Adipose tissue (tissue), 3 donors: Measurements from ENCODE around the gene SHB. TPM values are rescaled to one million over a fixed set of nuclear protein-coding genes. Genes with fewer than 3 reads are reported as not detected.

Source experiments
- H3K27ac ChIP-seq: one replicate; pipeline ENCODE4 v1.5.1; 2013; ENCODE audit warnings: low read depth, low read length
- whole genome bisulfite sequencing, 3 donors: extraction: QIAGEN DNeasy Blood & Tissue Kit; methylation state at CpG; one replicate each; pipeline ENCODE4 v1.1.7; 2013; 5-methylcytosine and 5-hydroxymethylcytosine counted together
- polyA plus RNA-seq, 3 donors: library from polyadenylated mRNA; stranded (reverse); fragments of 200-250 nt; gene quantifications; one replicate each; pipeline ENCODE4 v1.2.3, GENCODE V29; 2013
- donor health status: healthy with polysubstance abuse.
- donor health status: Bipolar disorder and iron deficiency.
- donor health status: healthy.

The SHB gene
- polyA plus RNA-seq, 3 donors, result 3.5 to 18.9 (median 8.4) TPM

DNA sequence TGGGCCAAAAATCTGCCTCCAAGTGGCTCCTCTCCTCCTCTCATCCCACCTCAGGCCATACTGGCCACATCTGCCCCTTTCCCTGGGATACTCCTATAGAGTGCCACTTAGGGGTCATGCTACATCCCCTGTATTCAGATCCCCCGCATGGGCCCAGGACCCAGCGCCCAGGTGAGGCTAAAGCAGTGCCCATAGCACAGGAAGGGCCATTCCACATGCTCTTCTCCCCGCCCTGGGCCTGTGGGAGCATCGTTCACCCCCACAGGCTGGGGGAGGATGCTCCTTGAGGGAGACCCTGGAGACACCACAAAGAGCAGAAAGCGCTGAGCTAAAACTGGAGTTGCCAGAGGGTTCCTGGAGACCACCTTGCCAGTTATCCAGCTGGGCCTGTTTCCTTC is 112.6 kb downstream of the SHB start:
- H3K27ac ChIP-seq, result no peak overlapping the region
- WGBS, 3 donors, result 94 to 97% (median 95%) methylated on average over 5 of the region's 5 CpGs

DNA sequence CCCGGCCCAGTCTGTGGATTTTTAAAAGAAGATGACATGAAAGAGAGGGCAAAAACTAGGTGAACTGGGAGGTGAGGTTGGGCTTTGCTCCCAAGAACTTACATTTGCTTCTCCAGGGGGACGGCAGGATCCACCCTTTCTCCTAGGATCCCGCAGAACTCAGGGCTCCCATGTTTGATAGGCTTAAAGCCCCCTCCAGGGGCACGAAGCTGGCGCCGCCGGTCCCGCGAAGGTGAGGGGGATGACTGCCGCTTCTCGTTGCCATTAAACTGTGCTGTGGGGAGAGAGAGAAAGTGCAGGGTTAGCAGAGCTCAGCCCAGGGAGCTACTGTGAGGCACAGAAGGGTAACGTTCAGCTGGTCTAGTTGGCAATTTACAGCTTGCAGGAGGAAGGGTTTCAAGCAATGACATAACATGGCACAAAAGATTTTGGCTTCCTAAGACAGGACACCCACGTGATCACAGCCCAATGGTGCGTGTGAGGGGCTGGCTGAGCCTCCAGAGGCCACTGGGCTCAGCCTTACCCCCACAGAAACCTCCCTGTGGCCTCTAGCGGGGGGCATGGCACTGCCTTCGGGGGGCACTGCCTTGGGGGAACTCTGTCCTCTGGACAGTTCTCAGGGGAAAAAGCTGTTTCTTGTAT is 113.1 kb downstream of the SHB start:
- WGBS, 3 donors, result 88 to 94% (median 93%) methylated on average over 15 to 16 of the region's 16 CpGs
- no peak overlapping the region for H3K27ac ChIP-seq

DNA sequence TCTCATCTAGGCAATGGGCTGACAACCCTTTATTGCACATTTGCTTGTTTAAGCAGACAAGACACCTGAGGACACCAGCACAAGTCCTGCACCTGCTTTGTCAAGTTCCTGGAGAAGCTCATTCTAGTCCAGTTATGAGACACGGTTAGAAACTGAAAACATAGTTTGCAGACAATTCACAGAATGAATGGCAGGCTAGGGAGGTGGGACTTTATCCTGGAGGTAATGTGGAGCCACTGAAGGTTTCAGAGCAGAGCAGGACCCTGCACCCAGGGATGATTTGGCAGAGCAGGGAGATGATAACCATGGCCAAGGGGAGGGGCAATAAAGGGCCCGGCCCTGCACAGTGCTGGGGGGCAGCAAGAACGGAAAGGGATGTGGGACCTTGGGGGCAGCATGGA is 114.4 kb downstream of the SHB start:
- no peak overlapping the region for H3K27ac ChIP-seq
- WGBS, 3 donors, result 50 to 70% (median 61%) methylated on average over 3 of the region's 3 CpGs

DNA sequence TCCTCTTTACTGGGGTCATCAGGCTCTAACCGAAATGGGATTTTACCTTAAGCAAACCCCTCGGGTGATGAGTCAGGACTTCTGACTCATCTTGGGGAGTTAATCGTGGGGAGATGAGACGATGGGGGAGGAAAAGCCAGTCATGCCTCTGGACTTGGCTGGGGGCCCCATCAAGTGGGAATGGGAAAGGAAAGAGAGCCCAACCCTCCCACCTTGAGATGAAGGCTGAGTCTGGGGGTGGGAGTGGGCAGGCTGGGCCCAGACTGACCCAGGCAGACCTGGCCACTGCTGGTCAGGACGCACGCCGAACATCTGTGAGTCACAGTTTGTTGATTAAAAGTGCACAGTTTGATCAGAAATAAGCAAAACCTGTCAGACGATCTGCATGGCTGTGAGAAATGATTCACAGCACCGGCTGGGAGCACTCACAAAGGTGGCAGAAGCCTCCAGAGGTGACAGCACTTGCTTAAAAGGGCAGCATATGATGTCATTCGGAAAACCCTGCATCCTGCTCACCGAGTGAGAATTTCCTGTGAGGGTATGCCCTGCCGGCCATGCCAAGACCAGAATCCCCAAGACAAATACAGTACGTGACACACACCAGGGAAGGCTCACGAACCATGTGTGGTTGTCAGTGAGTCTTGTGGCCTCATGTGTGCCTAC is 115.1 kb downstream of the SHB start:
- 44 to 73% (median 49%) methylated on average over 14 of the region's 14 CpGs for WGBS, 3 donors
- no peak overlapping the region for H3K27ac ChIP-seq

DNA sequence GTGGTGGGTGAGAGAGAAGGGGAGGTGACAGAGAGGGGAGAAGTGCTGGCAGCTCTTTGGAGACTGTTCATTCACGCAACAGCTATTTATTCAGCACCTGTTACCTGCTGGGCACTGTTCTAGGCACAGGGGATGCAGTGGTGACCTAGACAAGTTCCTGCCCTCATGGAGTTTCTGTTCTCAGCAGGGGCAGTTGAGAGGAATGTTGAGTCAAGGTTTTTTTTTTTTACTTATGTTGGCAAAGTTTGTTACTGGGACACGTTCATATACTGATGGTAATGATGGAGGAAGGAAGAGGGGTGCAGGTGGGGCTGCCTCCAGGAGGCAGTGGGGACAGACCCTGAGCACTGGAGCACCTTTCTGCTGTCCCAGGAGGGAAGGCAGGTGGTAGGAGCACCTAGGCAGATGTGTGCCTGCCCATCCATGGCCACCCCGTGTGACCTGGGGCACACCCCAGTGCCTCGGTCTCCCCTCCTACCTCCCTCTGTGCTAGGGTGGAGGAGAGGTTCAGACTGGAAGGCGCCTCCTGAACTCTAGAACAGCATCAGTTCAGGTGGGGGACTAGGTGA is 115.7 kb downstream of the SHB start:
- 85 to 87% (median 86%) methylated on average over 5 of the region's 5 CpGs for WGBS, 3 donors
- H3K27ac ChIP-seq, result no peak overlapping the region

DNA sequence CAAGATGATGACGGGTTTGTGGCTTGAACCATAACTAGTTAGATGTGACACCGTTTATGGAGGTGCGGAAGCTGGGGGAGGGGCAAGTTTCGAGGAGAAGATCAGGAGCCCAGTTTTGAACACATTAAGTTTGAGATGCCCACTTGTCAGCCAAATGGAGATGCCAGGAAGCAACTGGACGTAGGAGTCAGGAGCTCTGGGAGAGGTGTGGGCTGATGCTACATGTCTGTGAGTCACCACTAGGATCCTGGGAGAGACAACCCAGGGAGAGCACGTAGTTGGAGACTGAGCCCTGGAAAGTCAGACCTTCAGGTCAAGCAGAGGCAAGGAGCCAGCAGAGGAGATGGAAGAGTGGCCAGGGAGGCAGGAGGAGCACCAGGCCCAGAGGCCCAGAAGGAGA is 116.3 kb downstream of the SHB start:
- WGBS, 3 donors, result 83 to 92% (median 86%) methylated on average over 6 of the region's 6 CpGs
- no peak overlapping the region for H3K27ac ChIP-seq

DNA sequence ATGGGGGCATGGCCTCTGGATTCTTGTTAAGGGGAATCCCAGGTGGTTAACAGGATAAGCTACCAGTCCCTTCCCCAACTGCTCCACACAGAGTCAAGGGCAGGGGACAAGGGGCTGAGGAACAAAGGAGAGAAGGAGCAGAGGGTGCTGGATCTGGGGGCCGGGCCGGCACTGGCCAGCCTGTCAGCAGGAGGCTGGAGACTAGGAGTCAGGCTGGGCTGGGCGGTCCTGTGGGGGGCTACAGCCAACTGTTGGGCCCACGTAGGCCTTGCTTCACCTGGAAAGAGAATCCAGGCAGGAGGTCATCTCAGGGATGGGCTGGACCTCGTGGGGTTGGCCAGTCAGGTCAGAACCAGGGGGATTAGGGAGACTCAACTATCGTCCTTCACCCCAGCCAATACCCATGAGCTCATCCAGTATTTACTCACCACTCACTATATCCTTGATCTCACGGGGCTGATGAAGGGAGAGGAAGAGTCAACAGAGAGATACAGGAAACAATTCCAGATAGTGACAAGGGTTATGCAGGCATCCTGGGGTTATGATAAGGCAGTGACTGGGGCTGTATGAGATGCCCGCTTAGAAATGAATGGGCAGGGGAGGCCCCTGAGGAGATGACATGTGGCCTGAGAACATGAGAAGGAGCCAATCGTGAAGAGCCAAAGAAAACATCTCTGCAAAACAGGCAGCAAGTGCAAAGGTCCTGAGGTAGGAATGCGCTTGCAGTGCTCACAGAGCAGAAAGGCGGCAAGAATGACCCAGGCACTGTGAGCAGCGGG is 117.2 kb downstream of the SHB start:
- WGBS, 3 donors, result 85 to 91% (median 85%) methylated on average over 12 of the region's 12 CpGs
- no peak overlapping the region for H3K27ac ChIP-seq

DNA sequence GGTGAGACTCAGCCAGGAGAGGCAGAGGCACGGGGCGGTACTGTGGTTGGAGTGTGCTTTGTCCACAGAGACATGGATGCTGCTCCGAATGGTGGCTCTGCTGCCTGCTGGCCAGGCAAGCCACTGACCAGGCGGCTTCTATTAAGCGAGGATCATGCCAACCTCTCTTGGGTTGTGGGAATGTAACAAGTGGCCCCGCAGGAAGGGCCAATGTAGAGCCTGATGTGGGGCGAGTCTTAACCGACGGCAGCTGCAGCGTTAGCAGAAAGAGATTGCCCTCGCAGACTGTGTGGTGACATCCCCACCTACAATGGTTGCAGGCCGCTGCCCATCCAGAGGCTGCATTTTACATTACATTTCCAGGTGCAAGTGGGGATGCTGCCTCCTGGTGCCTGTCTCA is 118.5 kb downstream of the SHB start:
- WGBS, 3 donors, result 64 to 95% (median 95%) methylated on average over 12 of the region's 12 CpGs
- H3K27ac ChIP-seq, result no peak overlapping the region

DNA sequence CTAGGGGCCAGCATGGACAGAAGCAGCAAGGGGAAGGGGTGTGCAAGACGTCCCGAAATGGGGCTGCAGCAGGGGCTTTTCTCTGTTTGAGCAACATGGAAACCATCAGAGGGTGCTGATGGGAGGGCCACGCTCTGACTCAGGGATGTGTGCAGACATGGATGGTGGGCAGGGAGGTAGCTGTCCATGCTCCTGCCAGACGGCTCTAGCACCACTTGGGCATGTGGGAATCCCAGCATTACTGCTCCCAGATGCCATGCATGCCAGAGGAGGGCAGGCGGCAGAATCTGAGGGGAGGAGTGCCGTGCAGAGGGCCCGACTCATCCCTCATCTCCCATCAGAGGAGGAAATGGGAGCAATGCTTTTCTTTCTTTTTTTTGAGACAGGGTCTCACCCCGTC is 119.5 kb downstream of the SHB start:
- H3K27ac ChIP-seq, result no peak overlapping the region
- WGBS, 3 donors, result 77 to 92% (median 85%) methylated on average over 8 of the region's 8 CpGs

DNA sequence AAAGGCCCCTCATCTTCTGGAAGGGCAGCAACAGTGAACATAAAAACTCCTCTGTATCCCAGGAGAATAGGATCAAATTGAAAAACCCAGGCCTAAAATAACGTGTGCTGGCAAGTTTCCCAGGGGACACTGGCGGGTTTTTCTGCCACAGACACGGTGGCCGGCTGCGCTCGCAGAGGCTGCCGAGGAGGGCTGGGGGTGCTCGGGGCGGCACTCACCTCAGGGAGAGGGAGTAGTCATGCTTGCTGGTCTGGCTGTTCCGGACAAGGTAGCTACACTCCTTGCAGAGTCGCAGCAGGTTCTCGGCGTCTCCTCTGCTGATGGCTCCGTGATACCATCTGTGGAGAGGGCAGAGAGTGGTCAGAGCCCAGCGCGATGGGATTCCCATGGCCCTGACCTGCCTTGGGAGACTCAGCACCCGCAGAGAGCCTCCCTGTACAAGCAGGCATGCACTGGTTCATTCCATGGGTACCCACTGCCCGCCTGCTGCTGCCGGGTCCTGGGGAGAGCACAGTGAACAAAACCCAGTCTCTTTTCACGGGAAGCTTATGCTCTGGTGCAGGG is 120.5 kb downstream of the SHB start:
- H3K27ac ChIP-seq, result no peak overlapping the region
- 86 to 93% (median 90%) methylated on average over 20 of the region's 20 CpGs for WGBS, 3 donors

DNA sequence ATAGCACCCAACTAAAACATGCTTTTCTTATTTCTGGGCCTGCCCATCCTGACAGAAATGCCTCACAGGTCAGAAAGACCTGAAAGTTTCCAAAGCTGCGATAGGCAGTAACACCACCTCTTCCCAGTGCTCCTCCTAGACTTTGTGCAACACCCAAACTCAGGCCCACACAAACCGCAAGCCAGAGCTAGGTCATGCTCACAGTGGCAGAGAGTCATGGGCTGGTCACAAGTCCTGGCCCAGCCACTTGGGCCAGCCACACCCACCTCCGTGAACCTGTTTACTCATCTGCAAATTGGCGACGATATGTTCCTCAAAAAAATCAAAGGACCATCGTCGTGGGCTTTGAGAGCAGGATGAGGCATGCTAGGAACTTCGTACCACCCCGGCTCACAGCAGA is 121.0 kb downstream of the SHB start:
- no peak overlapping the region for H3K27ac ChIP-seq
- WGBS, 3 donors, result 80 to 90% (median 85%) methylated on average over 9 of the region's 9 CpGs

DNA sequence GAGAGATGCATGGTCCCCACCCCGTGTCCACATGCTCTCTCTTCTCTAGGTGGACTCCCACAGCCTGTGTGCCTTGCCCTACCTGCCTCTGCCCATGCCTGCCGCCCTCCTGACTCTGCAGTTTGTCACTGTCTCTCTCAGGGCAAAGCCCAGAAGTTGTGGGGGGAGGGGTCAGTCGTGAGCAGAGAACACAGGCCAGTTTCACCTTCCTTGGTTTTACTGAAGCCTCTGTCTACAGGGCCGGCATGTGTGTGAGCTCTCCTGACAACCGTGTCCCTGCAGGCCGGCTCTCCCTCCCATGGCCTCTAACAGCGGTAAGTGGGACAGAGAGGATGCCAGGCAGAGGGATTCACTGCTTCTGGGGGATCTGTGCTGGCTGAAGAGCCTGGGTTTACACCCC is 121.6 kb downstream of the SHB start:
- H3K27ac ChIP-seq, result no peak overlapping the region
- WGBS, 3 donors, result 81 to 92% (median 90%) methylated on average over 7 of the region's 7 CpGs

DNA sequence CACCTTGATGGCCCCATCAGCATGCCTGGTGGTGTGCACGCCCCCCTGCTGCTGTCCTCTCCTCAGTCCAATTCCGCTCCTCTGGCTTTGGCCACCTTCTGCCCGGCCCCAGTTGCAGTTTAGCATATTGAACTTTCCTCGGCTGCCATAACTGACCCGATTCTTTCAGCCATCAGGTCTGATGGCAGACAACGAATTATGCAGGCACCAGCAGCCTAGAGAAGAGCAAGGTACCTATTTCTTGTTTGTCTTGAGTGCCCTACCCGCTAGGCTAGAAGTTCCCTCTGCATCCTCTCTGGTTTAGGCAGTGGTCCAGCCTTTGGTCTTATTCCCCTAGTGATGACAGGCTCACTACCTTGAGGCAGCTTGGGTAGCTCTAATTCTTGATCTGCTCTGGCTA is 122.1 kb downstream of the SHB start:
- no peak overlapping the region for H3K27ac ChIP-seq
- 92 to 96% (median 95%) methylated on average over 7 of the region's 7 CpGs for WGBS, 3 donors

DNA sequence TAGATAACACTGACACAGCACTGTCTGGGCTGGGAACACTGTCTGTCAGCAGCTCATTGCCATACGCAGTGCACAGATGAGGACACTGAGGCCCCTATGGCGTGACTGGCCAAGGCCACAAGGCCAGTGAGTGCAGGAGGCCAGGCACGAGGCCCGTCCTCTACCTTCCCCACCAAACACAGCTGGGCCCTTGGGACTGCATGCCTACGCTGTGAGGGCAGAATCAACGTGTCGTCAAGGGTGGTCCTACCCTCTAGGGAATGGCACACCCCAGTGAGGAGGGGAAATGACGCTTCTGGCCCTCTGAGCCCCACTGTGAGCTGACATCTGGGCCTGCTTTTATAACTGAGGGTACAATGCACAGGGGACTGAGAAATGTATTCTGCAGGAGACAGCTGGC is 123.0 kb downstream of the SHB start:
- no peak overlapping the region for H3K27ac ChIP-seq
- WGBS, 3 donors, result 88 to 93% (median 92%) methylated on average over 8 of the region's 8 CpGs

DNA sequence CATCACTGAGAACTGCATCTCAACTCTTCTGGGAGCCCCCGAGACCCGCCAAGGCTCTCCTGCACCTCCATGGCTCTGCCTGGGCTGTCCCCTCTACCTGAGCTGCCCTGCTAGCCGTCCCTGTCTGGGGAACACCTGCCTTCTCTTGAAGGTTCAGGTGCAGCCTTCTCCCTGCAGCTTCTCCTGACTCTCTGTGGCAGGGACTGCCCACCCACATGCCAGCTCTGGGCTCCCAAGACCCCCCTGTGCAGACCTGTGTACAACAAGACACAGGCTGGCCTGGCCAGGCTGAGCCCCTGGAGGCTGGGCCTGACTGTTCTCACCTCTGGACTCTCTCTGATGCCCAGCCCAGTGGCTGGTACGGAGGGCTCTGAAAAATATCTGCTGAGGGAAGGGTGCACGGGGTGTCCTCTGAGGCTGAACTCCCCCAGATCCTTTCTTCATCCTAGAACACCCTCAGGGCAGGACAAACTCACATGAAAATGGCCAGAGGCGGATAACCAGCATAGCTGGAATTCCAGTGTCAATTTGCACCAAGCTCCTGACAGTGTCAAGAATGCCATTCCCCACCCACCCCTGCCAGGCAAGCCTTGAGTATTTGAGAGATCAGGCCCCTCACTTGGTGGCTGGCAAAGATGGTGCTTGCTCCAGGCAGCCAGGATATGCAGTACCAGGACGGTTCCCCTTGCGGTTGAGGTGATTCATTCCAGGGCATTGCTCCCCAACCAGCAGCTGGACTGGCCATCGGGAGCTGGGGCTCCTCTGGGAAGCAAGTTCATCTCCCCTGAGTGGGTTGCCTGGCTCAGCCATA is 124.2 kb downstream of the SHB start:
- WGBS, 3 donors, result 85 to 91% (median 88%) methylated on average over 9 of the region's 9 CpGs
- H3K27ac ChIP-seq, result no peak overlapping the region

DNA sequence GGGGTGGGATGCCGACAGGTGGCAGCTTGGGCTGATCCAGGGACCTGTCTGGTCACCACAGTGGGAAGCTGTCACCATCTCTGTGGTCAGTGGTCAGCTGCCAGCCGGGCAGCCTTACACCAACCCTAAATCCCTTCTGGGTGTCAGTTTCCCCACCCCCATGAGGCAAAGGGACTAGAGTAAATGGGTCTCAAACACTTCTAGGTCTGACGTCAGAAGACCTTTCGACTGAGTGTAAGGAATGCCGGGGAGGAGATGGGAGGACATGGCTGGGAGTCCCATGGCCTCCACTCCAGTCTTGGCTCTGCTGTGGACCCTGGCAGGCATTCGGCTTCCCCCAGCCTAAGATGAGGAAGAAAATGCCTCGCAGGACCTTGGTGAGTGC is 124.8 kb downstream of the SHB start:
- no peak overlapping the region for H3K27ac ChIP-seq
- WGBS, 3 donors, result 67 to 73% (median 70%) methylated on average over 7 of the region's 7 CpGs

DNA sequence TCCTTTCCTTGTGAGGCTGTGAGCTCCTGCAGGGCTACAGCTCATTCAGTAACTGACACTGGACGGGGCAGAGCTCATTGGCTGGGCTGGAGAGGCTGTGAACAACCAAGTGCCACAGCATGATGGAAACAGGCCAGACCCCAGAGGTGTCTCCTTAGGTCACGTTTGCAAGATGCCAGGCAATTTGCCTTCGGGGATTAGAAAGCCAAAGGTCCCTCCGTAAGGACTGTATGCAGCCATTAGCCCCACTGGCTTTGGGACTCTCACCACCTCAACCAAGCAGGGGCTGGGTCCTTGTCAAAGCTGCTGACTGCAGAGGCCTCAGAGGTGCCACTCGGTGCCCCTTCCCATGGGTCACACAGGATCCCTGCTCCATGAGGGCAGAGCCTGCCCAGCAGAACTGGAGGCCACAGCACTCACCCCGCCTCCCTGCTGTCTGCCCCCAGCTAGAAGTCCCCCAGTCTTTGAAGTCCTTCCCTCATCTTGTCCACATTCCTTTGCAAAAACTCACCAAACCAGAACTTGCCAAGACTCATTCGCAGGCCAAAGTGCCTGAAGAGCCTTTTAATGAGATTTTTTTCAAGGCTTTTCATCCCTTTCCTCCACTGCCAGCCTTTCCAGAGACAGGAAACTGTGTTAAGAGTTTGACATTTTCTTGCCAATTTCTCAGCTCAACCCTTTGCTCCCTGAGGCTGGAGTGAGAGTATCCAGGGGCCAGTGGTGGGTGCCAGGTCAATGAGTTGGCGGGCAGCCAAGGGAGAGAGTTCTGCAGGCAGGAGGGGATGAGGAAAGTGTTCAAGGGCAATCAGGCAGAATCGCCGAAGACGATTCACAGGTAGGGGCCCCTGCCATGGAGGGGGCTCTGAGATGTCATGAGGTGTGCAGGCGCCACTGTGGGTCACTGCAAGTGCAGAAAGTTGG is 125.4 kb downstream of the SHB start:
- H3K27ac ChIP-seq, result no peak overlapping the region
- 58 to 67% (median 59%) methylated on average over 12 of the region's 12 CpGs for WGBS, 3 donors
